Sigmoid colon (tissue), 7 donors: Measurements from ENCODE around the gene IL7R. TPM values are rescaled to one million over a fixed set of nuclear protein-coding genes. Genes with fewer than 3 reads are reported as not detected.
"Not testable (repeated sequence)": the region's sequence is repeated elsewhere in the genome, so short reads cannot be mapped to it uniquely, and the experiment has no call there.

Source experiments
- DNase-seq: peaks from one replicate; pipeline ENCODE4 v3.0.0-alpha.2; 2019
- H3K27ac ChIP-seq, 4 donors: fragments of 200-600 bp; sonication (generic); one replicate each; pipeline ENCODE4 v1.5.1; 2016 to 2019; ENCODE audit warnings: mild to moderate bottlenecking in 1 of 4
- H3K27me3 ChIP-seq, 3 donors: fragments of 200-600 bp; sonication (generic); one replicate each; pipeline ENCODE4 v1.5.1; 2019; ENCODE audit warnings: mild to moderate bottlenecking in 1 of 3
- H3K36me3 ChIP-seq, 4 donors: fragments of 200-600 bp; sonication (generic); one replicate each; pipeline ENCODE4 v1.5.1; 2016 to 2019
- H3K4me1 ChIP-seq, 4 donors: fragments of 200-600 bp; sonication (generic); one replicate each; pipeline ENCODE4 v1.5.1; 2017 to 2019
- H3K4me3 ChIP-seq, 4 donors: fragments of 200-600 bp; sonication (generic); one replicate each; pipeline ENCODE4 v1.5.1; 2017 to 2019; ENCODE audit warnings: mild to moderate bottlenecking in 2 of 4, moderate library complexity in 1 of 4
- H3K9me3 ChIP-seq, 4 donors: fragments of 200-600 bp in 3 of 4; sonication (generic) in 3 of 4; one replicate each; pipeline versions ENCODE4 v1.5.1 to v1.6.1; 2013 to 2019
- CTCF ChIP-seq, 4 experiments: fragments of 450-650 bp in 3 of 4; fragments of 200-600 bp in 1 of 4; IDR thresholded peaks; one replicate each; pipeline ENCODE4 v1.5.1; 2016 to 2019; ENCODE audit warnings: antibody characterized with exemption in 4 of 4, mild to moderate bottlenecking in 3 of 4, moderate library complexity in 2 of 4
- EP300 ChIP-seq, 4 donors: sonication (generic); formaldehyde crosslinking; IDR thresholded peaks; one replicate each; pipeline ENCODE4 v1.6.1; 2017; ENCODE audit warnings: antibody characterized with exemption in 4 of 4
- POLR2A ChIP-seq, 2 donors: fragments of 450-650 bp; IDR thresholded peaks; one replicate each; pipeline ENCODE4 v1.6.1; 2016; ENCODE audit warnings: antibody characterized with exemption in 2 of 2, mild to moderate bottlenecking in 2 of 2, moderate library complexity in 2 of 2
- POLR2AphosphoS5 ChIP-seq, 4 donors: sonication (generic); formaldehyde crosslinking; IDR thresholded peaks; one replicate each; pipeline ENCODE4 v1.6.1; 2017; ENCODE audit warnings: antibody characterized with exemption in 4 of 4
- WGBS, 2 donors: extraction: QIAGEN DNeasy Blood & Tissue Kit; methylation state at CpG; one replicate each; pipeline ENCODE4 v1.1.7; 2013; 5-methylcytosine and 5-hydroxymethylcytosine counted together
- intact Hi-C: fragments of 100-400 bp; cut with DNase I; formaldehyde crosslinking; loops from one replicate; pipeline ENCODE4 v1.15.1; 2023
- polyA plus RNA-seq, 3 donors: library from polyadenylated mRNA; stranded (reverse); fragments of 200-250 nt; gene quantifications; one replicate each; pipeline ENCODE4 v1.2.3, GENCODE V29; 2013
- total RNA-seq, 4 donors: library from RNA; depleted of rRNA; stranded (reverse); fragments of >200 nt; gene quantifications; one replicate each; pipeline ENCODE4 v1.1.0, GENCODE V29; 2016
- donor health status: healthy with polysubstance abuse.
- donor health status: Bipolar disorder and iron deficiency.
- donor health status: healthy.

IL7R gene
- total and polyA plus RNA-seq, 7 donors = 1.4 to 65.8 (median 3.1) TPM

DNA sequence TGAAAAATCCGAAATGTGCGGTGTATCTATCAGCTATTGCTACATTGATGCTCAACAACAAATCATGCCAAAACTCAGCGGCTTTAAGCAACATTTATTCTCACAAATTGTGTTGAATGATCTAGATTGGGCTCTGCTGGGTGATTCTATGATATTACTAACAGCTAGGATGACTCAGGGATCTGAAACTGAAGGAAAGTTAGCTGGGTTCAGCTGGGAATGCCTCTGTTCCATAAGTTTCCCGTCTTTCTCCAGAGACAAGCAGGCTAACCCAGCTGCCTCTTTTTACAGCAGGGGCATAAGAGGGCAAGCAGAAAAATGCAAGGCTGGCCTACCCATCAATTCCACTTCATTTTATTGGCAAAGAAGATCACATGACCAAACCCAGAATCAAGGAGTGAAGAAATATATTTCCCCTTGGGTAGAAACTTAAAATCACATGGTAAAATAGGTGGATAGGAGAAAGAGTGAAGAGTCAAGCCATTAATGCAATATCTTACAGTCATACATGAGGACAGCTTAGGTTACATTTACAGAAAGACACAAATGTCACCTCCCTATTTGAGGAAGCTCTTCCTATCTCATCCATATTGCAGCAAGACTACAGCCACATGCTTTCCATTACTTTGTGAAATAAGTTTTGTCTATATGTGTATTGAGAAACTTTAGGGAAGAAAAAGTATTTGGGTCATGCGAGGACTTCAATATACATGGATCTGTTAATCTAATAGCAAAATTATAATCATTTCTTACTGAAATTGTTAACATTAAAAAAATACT is 30.8 kb downstream of the IL7R start:
- Histone ChIP-seq H3K4me1 (no peaks in the 10 kb centered on the region), H3K4me3 (no peak overlapping the region), H3K36me3 (no peaks in the 10 kb centered on the region), H3K9me3 (no peaks in the 10 kb centered on the region), H3K27ac (no peak overlapping the region), H3K27me3 (no peaks in the 10 kb centered on the region)
- WGBS, 2 donors = 63 to 66% methylated on average over 5 of the region's 5 CpGs
- intact Hi-C loops = no loop called here
- TF ChIP-seq EP300 (IDR thresholded peaks at IDR 0.05) (no peak), CTCF (IDR thresholded peaks at IDR 0.05) (no peak)
- DNase-seq = no peak

DNA sequence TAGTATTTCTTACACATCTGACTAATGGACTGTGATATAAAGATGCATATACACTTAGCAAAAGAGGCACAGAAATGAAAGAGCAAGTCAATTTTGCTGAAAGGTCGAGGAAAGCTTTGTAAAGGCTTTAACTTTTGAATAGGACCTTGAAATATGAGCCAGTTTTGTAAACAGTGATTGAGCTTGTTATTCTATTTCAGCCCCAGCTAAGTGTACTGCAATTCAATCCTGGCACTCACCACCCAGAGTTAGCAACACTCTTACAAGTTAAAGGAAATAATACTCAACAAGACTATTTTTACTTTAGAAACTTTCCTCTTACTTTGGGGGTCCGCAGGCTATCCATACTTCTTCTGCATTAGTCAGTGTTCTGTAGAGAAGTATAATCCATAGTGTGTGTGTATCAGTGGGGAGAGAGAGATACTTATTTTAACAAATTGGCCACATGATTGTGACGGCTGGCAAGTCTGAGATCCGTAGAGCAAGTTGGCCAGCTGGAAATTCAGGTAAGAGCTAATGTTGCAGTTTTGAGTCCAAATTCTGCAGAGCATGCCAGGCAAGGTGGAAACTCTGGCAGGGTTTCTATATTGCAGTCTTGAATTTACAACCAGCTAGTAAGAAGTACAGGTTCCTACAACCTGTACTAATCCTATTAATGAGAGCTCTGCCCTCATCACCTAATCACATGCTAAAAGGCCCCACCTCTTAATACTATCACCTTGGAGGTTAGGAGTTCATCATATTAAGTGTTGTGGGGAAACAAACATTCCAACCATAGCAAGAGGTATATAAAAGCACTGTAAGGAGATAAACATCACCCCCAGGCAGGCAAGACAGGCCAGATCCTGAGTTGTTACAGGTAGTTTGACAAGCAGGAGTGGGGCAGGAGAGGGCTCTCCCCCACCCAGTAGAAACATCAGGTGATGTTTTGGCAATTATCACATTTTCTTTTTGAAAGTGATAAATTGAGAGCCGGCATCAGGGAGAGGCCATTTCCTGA is 33.6 kb downstream of the IL7R start:
- WGBS, 2 donors = 62 to 72% methylated on average over 5 of the region's 5 CpGs
- H3K4me1 ChIP-seq = no peaks in the 10 kb centered on the region
- H3K9me3 ChIP-seq = no peaks in the 10 kb centered on the region
- DNase-seq = no peak
- TF ChIP-seq POLR2A (IDR thresholded peaks at IDR 0.05) (no peak), EP300 (IDR thresholded peaks at IDR 0.05) (no peak), CTCF (IDR thresholded peaks at IDR 0.05) (no peak), POLR2AphosphoS5 (IDR thresholded peaks at IDR 0.05) (no peak)
- H3K27ac ChIP-seq = no peak overlapping the region
- no peaks in the 10 kb centered on the region for H3K36me3 ChIP-seq
- intact Hi-C loops = no loop called here
- no peaks in the 10 kb centered on the region for H3K27me3 ChIP-seq
- no peak overlapping the region for H3K4me3 ChIP-seq

DNA sequence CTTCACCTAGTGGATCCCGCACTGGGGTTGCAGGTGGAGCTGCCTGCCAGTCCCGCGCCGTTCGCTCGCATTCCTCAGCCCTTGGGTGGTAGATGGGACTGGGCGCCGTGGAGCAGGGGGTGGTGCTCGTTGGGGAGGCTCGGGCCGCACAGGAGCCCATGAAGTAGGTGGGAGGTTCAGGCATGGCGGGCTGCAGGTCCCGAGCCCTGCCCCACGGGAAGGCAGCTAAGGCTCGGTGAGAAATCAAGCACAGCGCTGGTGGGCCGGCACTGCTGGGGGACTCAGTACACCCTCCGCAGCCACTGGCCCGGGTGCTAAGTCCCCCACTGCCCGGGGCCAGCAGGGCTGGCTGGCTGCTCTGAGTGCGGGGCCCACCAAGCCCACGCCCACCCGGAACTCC is 36.1 kb downstream of the IL7R start:
- H3K4me3 ChIP-seq, H3K4me1 ChIP-seq, H3K9me3 ChIP-seq, DNase-seq, H3K27ac ChIP-seq, H3K36me3 ChIP-seq, H3K27me3 ChIP-seq, intact Hi-C loops: not testable (repeated sequence)
- 96 to 97% methylated on average over 23 of the region's 23 CpGs for WGBS, 2 donors

DNA sequence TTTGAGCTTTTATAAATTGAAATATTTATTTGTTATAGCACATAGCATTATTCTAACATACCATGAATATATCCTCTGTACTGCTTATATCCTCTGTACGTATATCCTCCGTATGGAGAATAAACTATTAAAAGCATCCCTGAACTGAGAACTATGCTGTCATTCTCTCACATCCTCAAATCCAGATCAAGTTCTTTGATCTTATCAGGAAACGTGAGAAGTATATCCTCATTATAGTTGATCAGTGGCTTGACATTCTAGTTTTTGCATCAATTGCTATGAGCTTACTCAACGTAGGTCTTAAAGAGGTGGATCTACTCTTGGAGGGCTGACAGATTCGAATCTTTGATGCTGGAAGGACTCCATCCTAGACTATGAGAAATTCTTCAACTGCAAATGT is 37.4 kb downstream of the IL7R start:
- Histone ChIP-seq H3K9me3 (no peaks in the 10 kb centered on the region), H3K4me1 (no peaks in the 10 kb centered on the region), H3K27ac (no peak overlapping the region), H3K36me3 (no peaks in the 10 kb centered on the region), H3K27me3 (no peaks in the 10 kb centered on the region), H3K4me3 (no peak overlapping the region)
- DNase-seq = no peak
- intact Hi-C loops = no loop called here
- WGBS, 2 donors = 76 to 81% methylated on average over 5 of the region's 5 CpGs
- TF ChIP-seq EP300 (IDR thresholded peaks at IDR 0.05) (no peak), POLR2A (IDR thresholded peaks at IDR 0.05) (no peak), POLR2AphosphoS5 (IDR thresholded peaks at IDR 0.05) (no peak), CTCF (IDR thresholded peaks at IDR 0.05) (no peak)

GRCh38 chr5:35898952-35899660 is 42.4 kb downstream of the IL7R start:
- Histone ChIP-seq H3K4me3 (no peak overlapping the region), H3K4me1 (no peaks in the 10 kb centered on the region), H3K27ac (no peak overlapping the region), H3K9me3 (no peaks in the 10 kb centered on the region), H3K36me3 (no peaks in the 10 kb centered on the region), H3K27me3 (no peaks in the 10 kb centered on the region)
- no peak for TF ChIP-seq EP300 (IDR thresholded peaks at IDR 0.05)
- no peak for TF ChIP-seq POLR2AphosphoS5 (IDR thresholded peaks at IDR 0.05)
- TF ChIP-seq CTCF (IDR thresholded peaks at IDR 0.05) = no peak
- no peak for TF ChIP-seq POLR2A (IDR thresholded peaks at IDR 0.05)
- WGBS, 2 donors = 85 to 92% methylated on average over 7 of the region's 7 CpGs
- intact Hi-C loops = no loop called here
- DNase-seq = no peak
